Activated naive CD4-positive, alpha-beta T cell treated with anti-CD3 and anti-CD28 coated beads, Interleukin-2, amount 10 ng/mL, durations not matched to agents 7 days and 5 days (primary cell): ENCODE results near the gene CDK5.
"Not testable (repeated sequence)": the region's sequence is repeated elsewhere in the genome, so short reads cannot be mapped to it uniquely, and the experiment has no call there.

ENCODE experiments used
- CTCF ChIA-PET: fragments of 350-600 bp; sonication (Branson Sonifier 250); formaldehyde crosslinking; loops from one replicate; lab custom pipeline; 2021; ENCODE audit warnings: antibody characterized with exemption; lab: Charles Lee
- DNase-seq: peaks from one replicate; pipeline ENCODE4 v3.0.0-alpha.2; 2020
- H3K27ac Mint-ChIP-seq: one replicate; pipeline ENCODE4 v1.8.0; 2021; ENCODE audit warnings: mild to moderate bottlenecking, moderate library complexity, mixed read lengths
- H3K27me3 Mint-ChIP-seq: one replicate; pipeline ENCODE4 v1.8.0; 2021; ENCODE audit warnings: mild to moderate bottlenecking, mixed read lengths
- H3K36me3 Mint-ChIP-seq: one replicate; pipeline ENCODE4 v1.8.0; 2021; ENCODE audit warnings: mixed read lengths
- H3K4me1 Mint-ChIP-seq: one replicate; pipeline ENCODE4 v1.8.0; 2021; ENCODE audit warnings: mixed read lengths
- H3K4me3 Mint-ChIP-seq: one replicate; pipeline ENCODE4 v1.8.0; 2021; ENCODE audit warnings: mild to moderate bottlenecking, moderate library complexity, mixed read lengths
- H3K9me3 Mint-ChIP-seq: one replicate; pipeline ENCODE4 v1.8.0; 2021; ENCODE audit warnings: mixed read lengths

Gene CDK5

GRCh38 chr7:151034312-151035025, 23.2 kb downstream of the CDK5 start:
- no peak for DNase-seq
- no peaks in the 10 kb centered on the region for H3K9me3 Mint-ChIP-seq
- no peaks in the 10 kb centered on the region for H3K27me3 Mint-ChIP-seq
- H3K36me3 Mint-ChIP-seq: peaks cover 4% of the 10 kb centered on the region
- H3K4me3 Mint-ChIP-seq: no peak overlapping the region
- peaks cover 8% of the 10 kb centered on the region for H3K4me1 Mint-ChIP-seq
- CTCF ChIA-PET: interaction anchor here (2.2 kb wide), 1 partner anchor 16 kb away, joined by 10 read pairs; no protein-coding TSS in a partner anchor
- H3K27ac Mint-ChIP-seq: no peak overlapping the region

- no peaks in the 10 kb centered on the region for H3K9me3 Mint-ChIP-seq
- no peak for DNase-seq
- H3K27ac Mint-ChIP-seq: no peak overlapping the region
- H3K36me3 Mint-ChIP-seq: peaks cover 4% of the 10 kb centered on the region
- no peak overlapping the region for H3K4me3 Mint-ChIP-seq
- CTCF ChIA-PET: interaction anchor here (0.9 to 2.2 kb wide), 2 partner anchors 15 to 77 kb away, joined by 3 to 10 read pairs; no protein-coding TSS in a partner anchor
- H3K4me1 Mint-ChIP-seq: peaks cover 11% of the 10 kb centered on the region
- H3K27me3 Mint-ChIP-seq: no peaks in the 10 kb centered on the region
These were observed 23.8 kb downstream of the CDK5 start for GRCh38 chr7:151033864-151034249.

GRCh38 chr7:151032936-151033863, 24.5 kb downstream of the CDK5 start:
- CTCF ChIA-PET: interaction anchor here (0.9 to 2.2 kb wide), 5 partner anchors 9 to 78 kb away, joined by 3 to 10 read pairs (median 3); no protein-coding TSS in a partner anchor
- Mint-ChIP-seq H3K9me3 (no peaks in the 10 kb centered on the region), H3K4me1 (peaks cover 14% of the 10 kb centered on the region), H3K36me3 (peaks cover 7% of the 10 kb centered on the region), H3K27me3 (no peaks in the 10 kb centered on the region), H3K4me3 (no peak overlapping the region), H3K27ac (no peak overlapping the region)
- DNase-seq: no peak

DNA sequence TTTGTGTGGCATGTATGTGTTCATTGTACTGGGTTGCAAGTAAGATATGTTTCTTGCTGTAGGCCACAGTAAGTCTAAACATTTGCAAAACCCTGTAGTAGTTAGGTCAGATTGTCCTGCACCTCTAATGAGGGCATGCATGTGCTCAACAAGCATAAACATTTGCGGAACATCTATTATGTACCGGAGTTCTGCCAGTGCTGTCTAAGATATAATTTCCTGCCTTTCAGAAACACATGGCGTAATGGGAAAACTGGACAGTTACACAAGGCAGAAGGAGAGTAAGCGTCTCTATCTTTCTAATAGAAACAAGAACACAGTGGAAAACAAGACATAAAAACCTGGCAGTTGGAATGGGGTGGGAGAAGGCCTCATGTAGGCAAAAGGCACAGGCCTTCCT, 26.7 kb downstream of the CDK5 start:
- H3K27ac Mint-ChIP-seq: no peak overlapping the region
- peaks cover 7% of the 10 kb centered on the region for H3K36me3 Mint-ChIP-seq
- peaks cover 9% of the 10 kb centered on the region for H3K27me3 Mint-ChIP-seq
- H3K9me3 Mint-ChIP-seq: no peaks in the 10 kb centered on the region
- H3K4me1 Mint-ChIP-seq: peaks cover 26% of the 10 kb centered on the region
- CTCF ChIA-PET: no interaction called here
- no peak overlapping the region for H3K4me3 Mint-ChIP-seq
- no peak for DNase-seq

GRCh38 chr7:151028948-151029501, 28.7 kb downstream of the CDK5 start:
- Mint-ChIP-seq H3K4me1 (peaks cover 26% of the 10 kb centered on the region), H3K4me3 (peak overlapping the region; percentile 93), H3K27ac (peak overlapping the region; percentile 91), H3K27me3 (peaks cover 22% of the 10 kb centered on the region), H3K9me3 (no peaks in the 10 kb centered on the region), H3K36me3 (peaks cover 4% of the 10 kb centered on the region)
- CTCF ChIA-PET: interaction anchor here (0.6 to 2.5 kb wide), 8 partner anchors 10 to 275 kb away, joined by 3 to 9 read pairs (median 5); no protein-coding TSS in a partner anchor
- no peak for DNase-seq

DNA sequence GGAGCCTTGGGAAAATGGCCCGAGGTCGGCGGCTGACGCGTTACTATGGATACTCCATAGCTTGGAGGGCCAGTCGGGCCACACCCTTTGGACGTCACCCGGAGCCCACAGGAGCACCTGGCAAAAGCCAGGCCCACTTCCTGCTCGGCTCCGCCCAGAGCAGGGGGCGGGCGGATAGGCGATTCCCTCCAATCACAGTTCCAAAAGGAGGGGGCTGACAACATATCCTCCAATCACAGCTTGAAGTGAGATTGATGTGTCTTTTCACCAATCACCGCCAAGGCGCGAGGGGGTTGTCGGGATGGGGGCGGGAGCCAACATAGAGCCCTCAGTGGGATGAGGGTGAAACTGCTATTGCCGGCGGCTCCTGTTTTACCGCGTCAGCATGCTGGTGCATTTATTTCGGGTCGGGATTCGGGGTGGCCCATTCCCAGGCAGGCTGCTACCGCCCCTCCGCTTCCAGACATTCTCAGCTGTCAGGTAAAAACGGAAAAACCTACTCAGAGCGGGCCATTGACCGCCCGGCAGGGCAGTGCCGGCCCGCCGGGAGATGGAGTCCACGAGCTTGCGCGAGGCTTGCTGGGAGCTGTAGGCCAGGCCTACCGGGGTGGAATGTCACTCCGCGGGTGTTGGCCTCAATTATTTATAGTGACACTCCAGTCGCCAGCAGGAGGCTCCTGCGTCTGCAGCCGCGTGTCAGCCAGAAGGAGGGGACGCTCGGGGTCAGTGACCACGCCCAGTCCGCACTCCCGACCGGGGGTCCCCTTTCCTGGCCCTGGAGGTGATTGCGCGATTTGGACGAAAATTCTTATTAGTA, 29.4 kb downstream of the CDK5 start, which contains the start of gene ABCB8:
Gene ABCB8 (plus strand): TSS at position 320 of the 817 bp plus-strand sequence. CDS start 66 bp downstream, at position 386.
- CTCF ChIA-PET: interaction anchor here (0.6 to 2.5 kb wide), 11 partner anchors 9 to 276 kb away, joined by 3 to 9 read pairs (median 3); no protein-coding TSS in a partner anchor
- Mint-ChIP-seq H3K27me3 (peaks cover 28% of the 10 kb centered on the region), H3K4me1 (peaks cover 26% of the 10 kb centered on the region), H3K9me3 (no peaks in the 10 kb centered on the region), H3K36me3 (peaks cover 4% of the 10 kb centered on the region), H3K4me3 (peak within 1 kb of the TSS; percentile 93), H3K27ac (peak within 1 kb of the TSS; percentile 91)
- peak; percentile 99 for DNase-seq

DNA sequence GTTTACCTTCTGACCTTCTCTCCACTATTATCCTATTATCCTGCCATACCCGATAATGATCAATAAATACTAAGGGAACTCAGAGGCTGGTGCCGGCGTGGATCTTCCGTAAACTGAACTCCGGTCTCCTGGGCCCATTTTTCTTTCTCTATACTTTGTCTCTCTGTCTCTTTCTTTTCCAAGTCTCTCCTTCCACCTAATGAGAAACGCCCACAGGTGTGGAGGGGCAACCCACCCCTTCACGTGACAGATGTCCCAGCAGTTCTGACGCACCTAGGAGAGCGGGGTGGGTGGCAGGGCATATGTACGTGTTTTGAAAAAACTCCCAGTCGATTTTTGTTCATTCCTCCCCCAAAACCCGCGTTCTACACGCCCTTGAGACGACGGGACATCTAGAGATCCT, 30.0 kb downstream of the CDK5 start:
- CTCF ChIA-PET: interaction anchor here (1.3 to 2.5 kb wide), 5 partner anchors 9 to 129 kb away, joined by 3 to 9 read pairs (median 6); no protein-coding TSS in a partner anchor

GRCh38 chr7:151026771-151027727, 30.6 kb downstream of the CDK5 start:
- CTCF ChIA-PET: interaction anchor here (1.9 to 2.5 kb wide), 2 partner anchors 17 to 64 kb away, joined by 6 to 8 read pairs; no protein-coding TSS in a partner anchor
- peaks cover 35% of the 10 kb centered on the region for H3K27me3 Mint-ChIP-seq
- not testable (repeated sequence) for H3K36me3 Mint-ChIP-seq, DNase-seq, H3K9me3 Mint-ChIP-seq
- H3K27ac Mint-ChIP-seq: peak overlapping the region; percentile 91
- peak overlapping the region; percentile 93 for H3K4me3 Mint-ChIP-seq
- H3K4me1 Mint-ChIP-seq: peaks cover 26% of the 10 kb centered on the region

More for the DNA sequence above, 30.0 kb downstream of the CDK5 start:
- Mint-ChIP-seq H3K27ac (peak overlapping the region; percentile 91), H3K4me3 (peak overlapping the region; percentile 93), H3K4me1 (peaks cover 26% of the 10 kb centered on the region), H3K27me3 (peaks cover 35% of the 10 kb centered on the region)
- H3K36me3 Mint-ChIP-seq, H3K9me3 Mint-ChIP-seq, DNase-seq: not testable (repeated sequence)

- H3K36me3 Mint-ChIP-seq: peaks cover 4% of the 10 kb centered on the region
- H3K27ac Mint-ChIP-seq: no peak overlapping the region
- no peaks in the 10 kb centered on the region for H3K9me3 Mint-ChIP-seq
- H3K4me3 Mint-ChIP-seq: no peak overlapping the region
- CTCF ChIA-PET: no interaction called here
- peaks cover 26% of the 10 kb centered on the region for H3K4me1 Mint-ChIP-seq
- H3K27me3 Mint-ChIP-seq: peaks cover 45% of the 10 kb centered on the region
- no peak for DNase-seq
These were observed 31.6 kb downstream of the CDK5 start for GRCh38 chr7:151025924-151026671.

GRCh38 chr7:151024435-151025056, 33.2 kb downstream of the CDK5 start, which contains the start of gene ATG9B:
ATG9B (minus strand) TSS chr7:151024494; CDS start chr7:151024423, 71 bp downstream.
- Mint-ChIP-seq H3K4me1 (peaks cover 31% of the 10 kb centered on the region), H3K36me3 (peaks cover 4% of the 10 kb centered on the region), H3K27me3 (peaks cover 60% of the 10 kb centered on the region), H3K9me3 (no peaks in the 10 kb centered on the region), H3K4me3 (no peak within 1 kb of the TSS), H3K27ac (no peak within 1 kb of the TSS)
- DNase-seq: no peak
- CTCF ChIA-PET: interaction anchor here (1.1 kb wide), 1 partner anchor 62 kb away, joined by 3 read pairs; no protein-coding TSS in a partner anchor

DNA sequence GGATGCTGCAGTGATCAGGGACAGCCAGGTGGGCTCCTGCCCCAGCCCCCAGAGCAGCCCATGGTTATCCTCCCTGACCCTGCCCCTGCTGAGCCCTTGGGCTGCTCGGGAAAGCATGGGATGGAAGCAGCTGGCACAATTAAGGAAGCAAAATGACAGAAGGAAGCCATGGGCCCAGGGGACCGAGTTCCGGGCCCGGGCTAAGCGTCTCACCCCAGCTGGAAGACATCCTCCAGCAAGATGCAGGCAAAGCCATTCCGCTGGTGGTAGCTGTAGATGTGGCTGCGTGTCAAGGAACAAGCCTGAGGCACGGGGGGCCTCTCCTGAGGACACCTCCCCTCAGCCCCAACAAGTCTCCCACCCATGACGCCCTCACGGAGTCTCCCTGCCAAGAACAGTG, 34.5 kb downstream of the CDK5 start:
- CTCF ChIA-PET: no interaction called here
- no peak overlapping the region for H3K27ac Mint-ChIP-seq
- peaks cover 31% of the 10 kb centered on the region for H3K4me1 Mint-ChIP-seq
- DNase-seq: no peak
- H3K36me3 Mint-ChIP-seq: peaks cover 1% of the 10 kb centered on the region
- H3K27me3 Mint-ChIP-seq: peaks cover 74% of the 10 kb centered on the region
- no peaks in the 10 kb centered on the region for H3K9me3 Mint-ChIP-seq
- no peak overlapping the region for H3K4me3 Mint-ChIP-seq
